ENCODE results near the gene VAMP2.

VAMP2 gene

GRCh38 chr17:8153525-8153956 is 9.2 kb downstream of the VAMP2 start:
- Histone ChIP-seq H3K36me3 (ENCODE audit: insufficient read depth, low read length) (peaks cover 8% of the 10 kb centered on the region; the same call in 1 of the 2 replicates), H3K4me3 (ENCODE audit: low read length, poor library complexity, severe bottlenecking) (no peak overlapping the region), H3K9me2 (replicated peaks; ENCODE audit: low read depth, low read length) (no peaks in the 10 kb centered on the region), H3K4me2 (ENCODE audit: low read depth, low read length, poor library complexity, severe bottlenecking) (no peak overlapping the region), H3K79me2 (ENCODE audit: insufficient read depth, low read length) (peaks cover 11% of the 10 kb centered on the region; the same call in 1 of the 2 replicates), H3K27me3 (ENCODE audit: insufficient read depth, low read length, poor library complexity, severe bottlenecking) (no peaks in the 10 kb centered on the region), H3K4me1 (ENCODE audit: insufficient read depth, low read length, poor library complexity, severe bottlenecking) (peaks cover 34% of the 10 kb centered on the region), H3K9ac (ENCODE audit: low read depth, low read length, poor library complexity, severe bottlenecking) (no peak overlapping the region), H4K20me1 (ENCODE audit: insufficient read depth, low read length, poor library complexity, severe bottlenecking) (peaks cover 18% of the 10 kb centered on the region), H3F3A (ENCODE audit: low read depth) (0 out of 2 replicates have a peak, but pooled peaks cover 3% of the 10 kb centered on the region), H2AFZ (ENCODE audit: low read length) (no peak overlapping the region), H3K9me3 (ENCODE audit: insufficient read depth, low read depth, low read length) (no peaks in the 10 kb centered on the region)
- TF ChIP-seq CTCF (conservative IDR thresholded peaks at IDR 0.05; ENCODE audit: low read length) (no peak), EZH2phosphoT487 (IDR thresholded peaks at IDR 0.05; ENCODE audit: borderline replicate concordance) (no peak)

- Histone ChIP-seq H3F3A (ENCODE audit: low read depth) (no peaks in the 10 kb centered on the region), H3K4me2 (ENCODE audit: low read depth, low read length, poor library complexity, severe bottlenecking) (peak overlapping the region; percentile 97), H3K4me3 (ENCODE audit: low read length, poor library complexity, severe bottlenecking) (peak overlapping the region; percentile 87), H3K9ac (ENCODE audit: low read depth, low read length, poor library complexity, severe bottlenecking) (no peak overlapping the region), H3K36me3 (ENCODE audit: insufficient read depth, low read length) (peaks cover 8% of the 10 kb centered on the region; the same call in 1 of the 2 replicates), H3K27me3 (ENCODE audit: insufficient read depth, low read length, poor library complexity, severe bottlenecking) (no peaks in the 10 kb centered on the region), H4K20me1 (ENCODE audit: insufficient read depth, low read length, poor library complexity, severe bottlenecking) (peaks cover 15% of the 10 kb centered on the region), H3K9me2 (replicated peaks; ENCODE audit: low read depth, low read length) (no peaks in the 10 kb centered on the region), H3K9me3 (ENCODE audit: insufficient read depth, low read depth, low read length) (no peaks in the 10 kb centered on the region), H3K79me2 (ENCODE audit: insufficient read depth, low read length) (peaks cover 11% of the 10 kb centered on the region; the same call in 1 of the 2 replicates), H2AFZ (ENCODE audit: low read length) (no peak overlapping the region), H3K4me1 (ENCODE audit: insufficient read depth, low read length, poor library complexity, severe bottlenecking) (peaks cover 34% of the 10 kb centered on the region)
- TF ChIP-seq CTCF (conservative IDR thresholded peaks at IDR 0.05; ENCODE audit: low read length): no peak
- no peak for TF ChIP-seq EZH2phosphoT487 (IDR thresholded peaks at IDR 0.05; ENCODE audit: borderline replicate concordance)
Observed at GRCh38 chr17:8153031-8153451, 9.7 kb downstream of the VAMP2 start.

GRCh38 chr17:8152112-8152775 is 10.5 kb downstream of the VAMP2 start, which contains the start of gene PER1:
TSS of gene PER1 (minus strand) at chr17:8152404. CDS start at chr17:8150706, 1,698 bp downstream.
- Histone ChIP-seq H3K9ac (ENCODE audit: low read depth, low read length, poor library complexity, severe bottlenecking) (peak within 1 kb of the TSS; percentile 77), H4K20me1 (ENCODE audit: insufficient read depth, low read length, poor library complexity, severe bottlenecking) (peaks cover 15% of the 10 kb centered on the region), H3F3A (ENCODE audit: low read depth) (no peaks in the 10 kb centered on the region), H2AFZ (ENCODE audit: low read length) (peak within 1 kb of the TSS; percentile 68), H3K4me3 (ENCODE audit: low read length, poor library complexity, severe bottlenecking) (peak within 1 kb of the TSS; percentile 87), H3K79me2 (ENCODE audit: insufficient read depth, low read length) (peaks cover 11% of the 10 kb centered on the region; the same call in 1 of the 2 replicates), H3K9me3 (ENCODE audit: insufficient read depth, low read depth, low read length) (no peaks in the 10 kb centered on the region), H3K9me2 (replicated peaks; ENCODE audit: low read depth, low read length) (no peaks in the 10 kb centered on the region), H3K4me1 (ENCODE audit: insufficient read depth, low read length, poor library complexity, severe bottlenecking) (peaks cover 34% of the 10 kb centered on the region), H3K27me3 (ENCODE audit: insufficient read depth, low read length, poor library complexity, severe bottlenecking) (no peaks in the 10 kb centered on the region), H3K4me2 (ENCODE audit: low read depth, low read length, poor library complexity, severe bottlenecking) (peak within 1 kb of the TSS; percentile 97), H3K36me3 (ENCODE audit: insufficient read depth, low read length) (peaks cover 16% of the 10 kb centered on the region; the same call in 1 of the 2 replicates)
- TF ChIP-seq CTCF (conservative IDR thresholded peaks at IDR 0.05; ENCODE audit: low read length) (no peak), EZH2phosphoT487 (IDR thresholded peaks at IDR 0.05; ENCODE audit: borderline replicate concordance) (no peak)

All from Loucy (cell line).